Fibroblast of lung (primary cell): ENCODE results near the gene P2RY8. TPM values are rescaled to one million over a fixed set of nuclear protein-coding genes. Genes with fewer than 3 reads are reported as not detected.

Source experiments
- DNase-seq, 2 donors: peaks; one replicate each; pipeline versions ENCODE4 v3.0.0 to v3.0.0-alpha.2; 2010; ENCODE audit warnings: low read depth in 2 of 2
- H2AFZ ChIP-seq: 2 replicates; pipeline ENCODE4 v1.5.1; 2012; ENCODE audit warnings: low read length, control low read depth, inconsistent platforms
- H3K27ac ChIP-seq: 2 replicates; pipeline ENCODE4 v1.5.1; 2011; ENCODE audit warnings: low read length, control low read depth; ENCODE audit not compliant: insufficient read depth
- H3K27me3 ChIP-seq: 2 replicates; pipeline ENCODE4 v1.5.1; 2011; ENCODE audit warnings: mild to moderate bottlenecking, low read length; ENCODE audit not compliant: control insufficient read depth, insufficient read depth
- H3K36me3 ChIP-seq: 2 replicates; pipeline ENCODE4 v1.5.1; 2011; ENCODE audit warnings: low read length; ENCODE audit not compliant: control insufficient read depth, insufficient read depth
- H3K4me1 ChIP-seq: 2 replicates; pipeline ENCODE4 v1.5.1; 2011; ENCODE audit warnings: low read length; ENCODE audit not compliant: control insufficient read depth, insufficient read depth; ENCODE audit errors: extremely low read depth
- H3K4me2 ChIP-seq: 2 replicates; pipeline ENCODE4 v1.5.1; 2011; ENCODE audit warnings: low read length, control low read depth; ENCODE audit not compliant: insufficient read depth; ENCODE audit errors: extremely low read depth
- H3K4me3 ChIP-seq, 4 experiments: fragments of 200-600 bp in 1 of 4; sonication (generic) in 1 of 4; replicated peaks in 1 of 4; 2 replicates each; pipeline ENCODE4 v1.5.1; 2011 to 2016; ENCODE audit warnings: low read length in 4 of 4, low read depth in 3 of 4, mild to moderate bottlenecking in 3 of 4, control low read depth in 2 of 4, inconsistent platforms in 1 of 4, mixed read lengths in 1 of 4; ENCODE audit not compliant: insufficient read depth in 1 of 4; ENCODE audit errors: control extremely low read depth in 1 of 4
- H3K79me2 ChIP-seq: 2 replicates; pipeline ENCODE4 v1.5.1; 2012; ENCODE audit warnings: mild to moderate bottlenecking, low read length, inconsistent platforms; ENCODE audit not compliant: control insufficient read depth, insufficient read depth
- H3K9ac ChIP-seq: 2 replicates; pipeline ENCODE4 v1.5.1; 2011; ENCODE audit warnings: mild to moderate bottlenecking, low read length, control low read depth; ENCODE audit not compliant: insufficient read depth
- H3K9me3 ChIP-seq: 2 replicates; pipeline ENCODE4 v1.5.1; 2012; ENCODE audit warnings: low read depth, low read length; ENCODE audit not compliant: control insufficient read depth, insufficient read depth
- H4K20me1 ChIP-seq: 2 replicates; pipeline ENCODE4 v1.5.1; 2011; ENCODE audit warnings: low read length; ENCODE audit not compliant: control insufficient read depth, insufficient read depth; ENCODE audit errors: extremely low read depth
- CTCF ChIP-seq, 2 donors: IDR thresholded peaks in 1 of 2; conservative IDR thresholded peaks in 1 of 2; 1 replicate in 1 of 2; 2 replicates in 1 of 2; pipeline ENCODE4 v1.5.1; 2011 to 2012; ENCODE audit warnings: low read length in 2 of 2, control low read depth in 1 of 2, inconsistent platforms in 1 of 2, low read depth in 1 of 2, mild to moderate bottlenecking in 1 of 2
- EZH2 ChIP-seq: IDR thresholded peaks from 2 replicates; pipeline ENCODE4 v1.5.1; 2012; ENCODE audit warnings: low read length, control low read depth, mild to moderate bottlenecking; ENCODE audit errors: missing control alignments
- polyA plus RNA-seq, 2 donors: library from polyadenylated mRNA; depleted of rRNA in 1 of 2; stranded (reverse) in 1 of 2; unstranded in 1 of 2; fragments of >200 nt; gene quantifications; 2 replicates each; pipeline ENCODE4 v1.2.1, GENCODE V29; 2011 to 2012; ENCODE audit warnings: missing spikeins in 1 of 2
- total RNA-seq: library from RNA; depleted of rRNA; stranded (reverse); fragments of >200 nt; gene quantifications from 2 replicates; pipeline ENCODE4 v1.2.1, GENCODE V29; 2014

Gene P2RY8
- total and polyA plus RNA-seq, 2 donors (not counting 1 experiment from before 2014, with no cell fraction given): not detected

- no peaks in the 10 kb centered on the region for H3K4me1 ChIP-seq
- H2AFZ ChIP-seq: no peak overlapping the region
- DNase-seq: no peak
- no peak overlapping the region for H3K9ac ChIP-seq
- H3K36me3 ChIP-seq: no peaks in the 10 kb centered on the region
- no peak overlapping the region for H3K4me2 ChIP-seq
- no peaks in the 10 kb centered on the region for H3K79me2 ChIP-seq
- no peak for TF ChIP-seq CTCF (conservative IDR thresholded peaks at IDR 0.05 in 1 of 2, IDR thresholded peaks at IDR 0.05 in 1 of 2; ENCODE audit: low read depth in 1 of 2, low read length in 2 of 2)
- no peak for TF ChIP-seq EZH2
- no peaks in the 10 kb centered on the region for H3K9me3 ChIP-seq
- no peak overlapping the region for H3K4me3 ChIP-seq
- no peaks in the 10 kb centered on the region for H3K27me3 ChIP-seq
- H4K20me1 ChIP-seq: no peaks in the 10 kb centered on the region
- H3K27ac ChIP-seq: no peak overlapping the region
Measured at GRCh38 chrX:1486749-1487361, 50.1 kb downstream of the P2RY8 start.

- H3K79me2 ChIP-seq: no peaks in the 10 kb centered on the region
- H3K27ac ChIP-seq: no peak overlapping the region
- TF ChIP-seq EZH2: no peak
- no peak for TF ChIP-seq CTCF (conservative IDR thresholded peaks at IDR 0.05 in 1 of 2, IDR thresholded peaks at IDR 0.05 in 1 of 2; ENCODE audit: low read depth in 1 of 2, low read length in 2 of 2)
- H3K4me1 ChIP-seq: no peaks in the 10 kb centered on the region
- H2AFZ ChIP-seq: no peak overlapping the region
- no peaks in the 10 kb centered on the region for H4K20me1 ChIP-seq
- no peak overlapping the region for H3K4me2 ChIP-seq
- H3K9ac ChIP-seq: no peak overlapping the region
- H3K4me3 ChIP-seq: no peak overlapping the region
- DNase-seq: no peak
- H3K36me3 ChIP-seq: no peaks in the 10 kb centered on the region
- no peaks in the 10 kb centered on the region for H3K27me3 ChIP-seq
- H3K9me3 ChIP-seq: no peaks in the 10 kb centered on the region
Measured at GRCh38 chrX:1486177-1486576, 50.8 kb downstream of the P2RY8 start.

GRCh38 chrX:1485033-1485432 is 52.0 kb downstream of the P2RY8 start:
- TF ChIP-seq EZH2: no peak
- no peak for TF ChIP-seq CTCF (conservative IDR thresholded peaks at IDR 0.05 in 1 of 2, IDR thresholded peaks at IDR 0.05 in 1 of 2; ENCODE audit: low read depth in 1 of 2, low read length in 2 of 2)
- no peaks in the 10 kb centered on the region for H3K4me1 ChIP-seq
- no peak for DNase-seq
- no peaks in the 10 kb centered on the region for H3K36me3 ChIP-seq
- no peak overlapping the region for H2AFZ ChIP-seq
- no peak overlapping the region for H3K4me3 ChIP-seq
- H3K79me2 ChIP-seq: no peaks in the 10 kb centered on the region
- H3K4me2 ChIP-seq: no peak overlapping the region
- no peaks in the 10 kb centered on the region for H3K27me3 ChIP-seq
- no peaks in the 10 kb centered on the region for H4K20me1 ChIP-seq
- H3K27ac ChIP-seq: no peak overlapping the region
- H3K9me3 ChIP-seq: no peaks in the 10 kb centered on the region
- H3K9ac ChIP-seq: no peak overlapping the region
